Stimulated activated naive B cell treated with anti-CD40 and anti-IgM and Interleukin-4, amounts not matched to agents 10 μg/mL and 1 μg/mL and 100 μg/mL, for 72 hours (primary cell): ENCODE data around the gene EVX1.

Experiments
- ATAC-seq, 2 donors: fragments of 150-1000 bp; cut with Tn5 transposase; replicated peaks; 2 replicates each; pipeline ENCODE4 v1.10.0; 2021; ENCODE audit warnings: moderate library complexity in 1 of 2
- DNase-seq: peaks from one replicate; pipeline ENCODE4 v3.0.0; 2021
- H3K27ac Mint-ChIP-seq: one replicate; pipeline ENCODE4 v1.8.0; 2022; ENCODE audit warnings: mild to moderate bottlenecking, mixed read lengths
- H3K27me3 Mint-ChIP-seq, 2 donors: one replicate each; pipeline ENCODE4 v1.8.0; 2022; ENCODE audit warnings: mixed read lengths in 2 of 2
- H3K36me3 Mint-ChIP-seq, 2 donors: one replicate each; pipeline ENCODE4 v1.8.0; 2022; ENCODE audit warnings: mixed read lengths in 2 of 2, mild to moderate bottlenecking in 1 of 2
- H3K4me1 Mint-ChIP-seq, 2 donors: one replicate each; pipeline ENCODE4 v1.8.0; 2022; ENCODE audit warnings: mixed read lengths in 2 of 2, mild to moderate bottlenecking in 1 of 2
- H3K4me3 Mint-ChIP-seq, 2 donors: one replicate each; pipeline ENCODE4 v1.8.0; 2022; ENCODE audit warnings: mild to moderate bottlenecking in 2 of 2, mixed read lengths in 2 of 2, moderate library complexity in 1 of 2
- H3K9me3 Mint-ChIP-seq, 2 donors: one replicate each; pipeline ENCODE4 v1.8.0; 2022; ENCODE audit warnings: mixed read lengths in 2 of 2, mild to moderate bottlenecking in 1 of 2

Gene EVX1

GRCh38 chr7:27211764-27212204, 30.8 kb upstream of the EVX1 start:
- no peak for ATAC-seq
- Mint-ChIP-seq H3K9me3 (no peaks in the 10 kb centered on the region), H3K4me3 (no peak overlapping the region), H3K27ac (no peak overlapping the region), H3K4me1 (peaks cover 12 to 19% of the 10 kb centered on the region in 2 donors), H3K27me3 (peaks cover 79 to 98% of the 10 kb centered on the region in 2 donors), H3K36me3 (no peaks in the 10 kb centered on the region)
- no peak for DNase-seq

GRCh38 chr7:27212497-27213432, 29.8 kb upstream of the EVX1 start:
- no peak for ATAC-seq
- no peaks in the 10 kb centered on the region for H3K36me3 Mint-ChIP-seq
- H3K27me3 Mint-ChIP-seq: peaks cover 81 to 98% of the 10 kb centered on the region in 2 donors
- no peaks in the 10 kb centered on the region for H3K9me3 Mint-ChIP-seq
- H3K27ac Mint-ChIP-seq: no peak overlapping the region
- DNase-seq: no peak
- no peak overlapping the region for H3K4me3 Mint-ChIP-seq
- H3K4me1 Mint-ChIP-seq: peaks cover 12 to 19% of the 10 kb centered on the region in 2 donors

DNA sequence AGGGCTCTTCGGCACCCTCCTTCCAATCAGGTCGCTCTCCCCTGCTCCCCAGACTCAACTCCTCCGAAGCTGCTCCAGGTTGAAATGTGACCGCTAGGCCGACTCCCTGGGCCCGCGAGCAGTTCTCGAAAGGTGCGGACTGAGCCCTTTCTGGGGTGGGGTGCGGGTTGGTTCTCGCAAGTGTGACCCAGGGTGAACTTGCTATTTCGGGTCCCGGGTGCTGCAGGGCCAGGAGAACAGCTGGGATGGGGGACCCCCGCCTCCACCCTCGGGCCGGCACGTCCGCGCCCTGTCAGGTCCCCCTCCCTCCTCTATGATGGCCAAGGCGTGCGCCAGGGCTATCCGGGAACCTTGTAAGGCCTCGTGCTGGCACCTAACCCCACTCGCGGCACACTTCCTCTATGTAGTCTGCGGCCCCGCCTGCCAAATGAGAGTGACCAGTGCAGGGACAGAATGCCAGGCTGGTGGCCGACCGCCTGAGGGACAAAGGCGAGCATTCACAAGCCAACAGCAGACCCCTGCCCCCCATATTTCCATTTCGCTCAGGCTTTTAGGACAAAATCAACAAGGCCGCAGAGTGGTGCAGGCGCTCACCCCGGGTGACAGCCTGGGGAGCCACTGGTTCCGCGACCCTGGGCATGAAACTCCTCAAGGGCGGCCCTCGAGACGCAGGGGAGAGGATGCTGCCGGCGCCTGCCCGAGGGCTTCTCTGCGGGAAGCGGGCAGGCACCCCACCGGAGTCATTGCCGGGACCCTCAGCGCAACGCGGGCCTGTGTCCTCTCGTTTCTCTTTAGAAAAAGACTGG, 29.0 kb upstream of the EVX1 start:
- H3K4me1 Mint-ChIP-seq: peaks cover 12 to 19% of the 10 kb centered on the region in 2 donors
- no peaks in the 10 kb centered on the region for H3K36me3 Mint-ChIP-seq
- H3K4me3 Mint-ChIP-seq: peak overlapping the region in 1 of 2 donors; percentile 53
- peak overlapping the region; percentile 20 for H3K27ac Mint-ChIP-seq
- ATAC-seq (no peak), DNase-seq (no peak)
- no peaks in the 10 kb centered on the region for H3K9me3 Mint-ChIP-seq
- H3K27me3 Mint-ChIP-seq: peaks cover 80 to 98% of the 10 kb centered on the region in 2 donors

DNA sequence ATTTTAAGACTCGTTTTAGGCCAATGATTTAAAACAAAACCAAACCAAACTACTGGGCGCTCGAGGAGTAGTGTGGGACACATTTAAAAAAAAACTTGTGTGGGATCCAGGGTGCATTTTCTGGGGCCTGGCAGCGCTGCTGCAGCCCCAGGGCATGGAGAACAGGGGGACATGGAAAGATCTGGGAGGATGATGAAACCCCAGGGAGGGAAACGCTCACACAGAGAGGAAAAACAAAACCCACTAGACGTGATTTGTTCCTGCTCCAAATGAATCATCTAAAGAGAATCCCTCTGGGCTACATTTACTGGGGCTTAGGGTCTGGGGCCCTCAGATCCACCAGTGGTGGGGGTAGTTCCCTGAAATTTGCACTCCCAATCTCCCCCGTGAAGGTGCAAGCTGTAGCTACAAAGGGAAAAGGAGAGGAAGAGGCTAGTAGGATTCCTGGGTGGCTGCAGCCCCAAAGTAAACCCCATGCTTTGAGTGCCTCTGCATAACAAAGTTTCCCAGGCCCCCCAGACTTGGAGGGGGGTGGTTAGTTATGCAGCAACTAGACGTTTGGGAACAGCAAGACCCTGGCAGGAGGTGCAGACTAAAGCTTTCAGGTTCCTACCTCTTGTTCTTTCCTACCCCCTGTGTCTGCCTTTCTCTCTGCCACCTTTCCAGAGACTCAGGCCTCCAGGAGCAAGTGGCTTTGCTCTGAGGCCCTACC, 28.2 kb upstream of the EVX1 start:
- Mint-ChIP-seq H3K27me3 (peaks cover 80 to 98% of the 10 kb centered on the region in 2 donors), H3K4me3 (no peak overlapping the region), H3K27ac (no peak overlapping the region), H3K4me1 (peaks cover 12 to 19% of the 10 kb centered on the region in 2 donors), H3K36me3 (no peaks in the 10 kb centered on the region), H3K9me3 (no peaks in the 10 kb centered on the region)
- ATAC-seq (no peak), DNase-seq (no peak)

- no peak overlapping the region for H3K27ac Mint-ChIP-seq
- peaks cover 80 to 96% of the 10 kb centered on the region in 2 donors for H3K27me3 Mint-ChIP-seq
- ATAC-seq: no peak
- peaks cover 14 to 21% of the 10 kb centered on the region in 2 donors for H3K4me1 Mint-ChIP-seq
- H3K36me3 Mint-ChIP-seq: no peaks in the 10 kb centered on the region
- H3K9me3 Mint-ChIP-seq: no peaks in the 10 kb centered on the region
- DNase-seq: no peak
- H3K4me3 Mint-ChIP-seq: no peak overlapping the region
Observed at GRCh38 chr7:27215356-27215755, 27.2 kb upstream of the EVX1 start.

GRCh38 chr7:27217951-27218350, 24.7 kb upstream of the EVX1 start:
- Mint-ChIP-seq H3K4me1 (peaks cover 7 to 17% of the 10 kb centered on the region in 2 donors), H3K27me3 (peaks cover 78 to 93% of the 10 kb centered on the region in 2 donors), H3K27ac (no peak overlapping the region), H3K36me3 (no peaks in the 10 kb centered on the region), H3K9me3 (no peaks in the 10 kb centered on the region), H3K4me3 (no peak overlapping the region)
- DNase-seq (no peak), ATAC-seq (no peak)

DNA sequence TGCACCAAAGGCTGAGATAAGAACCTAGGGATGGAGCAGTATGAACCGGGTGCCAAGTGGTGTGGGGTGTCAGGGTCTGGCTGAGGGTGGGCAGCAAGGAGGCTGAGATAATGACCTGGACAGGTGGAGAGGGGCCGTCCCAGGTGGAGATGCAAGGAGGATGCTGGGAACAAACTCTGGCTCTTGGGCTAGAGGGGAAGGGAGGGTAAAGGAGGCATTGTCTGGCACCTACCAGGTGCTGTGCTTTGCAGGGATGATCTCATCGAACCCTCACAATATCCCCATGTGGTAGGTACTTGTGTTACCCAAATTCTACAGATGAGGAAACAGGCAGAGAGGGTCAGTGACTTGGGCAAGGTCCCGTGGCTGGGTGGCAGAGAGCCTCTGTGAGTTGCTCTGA, 22.8 kb upstream of the EVX1 start:
- no peaks in the 10 kb centered on the region for H3K36me3 Mint-ChIP-seq
- peaks cover 5 to 9% of the 10 kb centered on the region in 2 donors for H3K4me1 Mint-ChIP-seq
- no peak for DNase-seq
- no peaks in the 10 kb centered on the region for H3K9me3 Mint-ChIP-seq
- H3K4me3 Mint-ChIP-seq: no peak overlapping the region
- peak overlapping the region; percentile 48 for H3K27ac Mint-ChIP-seq
- no peak for ATAC-seq
- peaks cover 75 to 90% of the 10 kb centered on the region in 2 donors for H3K27me3 Mint-ChIP-seq

DNA sequence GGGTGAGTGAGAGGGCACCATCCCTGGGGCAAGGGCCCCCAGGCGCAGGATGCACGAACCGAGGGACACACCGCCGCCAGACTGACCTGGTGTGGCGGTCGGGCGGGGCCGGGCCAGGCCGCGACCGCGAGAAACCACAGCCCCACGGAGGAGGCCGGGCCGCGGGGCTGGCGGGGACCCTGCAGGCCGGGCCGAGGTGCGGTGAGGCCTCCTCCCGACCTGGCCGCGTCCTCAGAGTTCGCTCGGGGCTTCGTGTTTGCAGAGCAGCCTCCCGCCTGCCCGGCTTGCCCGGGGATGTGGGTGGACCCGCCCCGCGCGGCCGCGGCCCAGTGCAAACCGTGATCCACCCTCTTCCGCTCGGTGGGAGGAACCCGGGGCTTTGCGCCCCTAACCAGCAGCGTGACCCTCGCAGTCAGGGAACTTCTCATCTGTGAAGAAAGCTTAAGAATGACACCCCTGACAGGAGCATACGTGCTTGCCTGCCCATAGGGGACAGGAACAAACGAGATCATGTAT, 22.1 kb upstream of the EVX1 start:
- ATAC-seq (peak in 1 of 2 donors; percentile 19), DNase-seq (no peak)
- no peaks in the 10 kb centered on the region for H3K9me3 Mint-ChIP-seq
- H3K27me3 Mint-ChIP-seq: peaks cover 76 to 90% of the 10 kb centered on the region in 2 donors
- no peak overlapping the region for H3K27ac Mint-ChIP-seq
- H3K36me3 Mint-ChIP-seq: no peaks in the 10 kb centered on the region
- H3K4me3 Mint-ChIP-seq: peak overlapping the region in 1 of 2 donors; percentile 35
- H3K4me1 Mint-ChIP-seq: peaks cover 8 to 9% of the 10 kb centered on the region in 2 donors

DNA sequence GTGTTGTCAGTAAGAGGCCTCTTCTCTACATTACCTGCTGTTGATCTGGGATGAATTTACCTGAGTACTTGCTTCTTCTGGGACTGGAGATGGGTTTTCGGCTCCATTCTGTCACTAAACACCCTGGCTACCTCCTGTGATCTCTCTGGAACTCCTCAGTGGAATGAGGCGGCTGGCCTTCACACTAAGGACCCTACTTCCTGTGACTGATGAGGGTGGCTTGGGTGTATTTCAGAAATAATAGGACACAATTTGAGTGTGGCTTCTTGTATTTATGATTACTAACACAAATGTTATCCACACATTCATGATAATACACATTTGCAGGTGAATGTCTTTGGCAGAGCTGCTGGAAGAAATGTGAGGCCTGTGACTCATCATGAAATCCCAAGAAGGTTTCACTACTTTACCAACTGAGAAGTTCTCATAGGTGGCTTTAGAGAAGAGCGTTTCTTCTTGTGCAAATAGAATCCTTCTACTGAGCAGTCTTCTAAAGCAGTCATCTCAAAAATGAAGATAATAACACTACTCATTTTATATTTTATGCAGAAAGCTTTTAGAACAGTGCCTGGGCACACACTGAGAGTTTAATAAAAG, 21.3 kb upstream of the EVX1 start:
- no peaks in the 10 kb centered on the region for H3K9me3 Mint-ChIP-seq
- H3K4me1 Mint-ChIP-seq: peaks cover 8 to 9% of the 10 kb centered on the region in 2 donors
- peaks cover 70 to 87% of the 10 kb centered on the region in 2 donors for H3K27me3 Mint-ChIP-seq
- DNase-seq (no peak), ATAC-seq (no peak)
- no peak overlapping the region for H3K27ac Mint-ChIP-seq
- H3K36me3 Mint-ChIP-seq: no peaks in the 10 kb centered on the region
- no peak overlapping the region for H3K4me3 Mint-ChIP-seq

DNA sequence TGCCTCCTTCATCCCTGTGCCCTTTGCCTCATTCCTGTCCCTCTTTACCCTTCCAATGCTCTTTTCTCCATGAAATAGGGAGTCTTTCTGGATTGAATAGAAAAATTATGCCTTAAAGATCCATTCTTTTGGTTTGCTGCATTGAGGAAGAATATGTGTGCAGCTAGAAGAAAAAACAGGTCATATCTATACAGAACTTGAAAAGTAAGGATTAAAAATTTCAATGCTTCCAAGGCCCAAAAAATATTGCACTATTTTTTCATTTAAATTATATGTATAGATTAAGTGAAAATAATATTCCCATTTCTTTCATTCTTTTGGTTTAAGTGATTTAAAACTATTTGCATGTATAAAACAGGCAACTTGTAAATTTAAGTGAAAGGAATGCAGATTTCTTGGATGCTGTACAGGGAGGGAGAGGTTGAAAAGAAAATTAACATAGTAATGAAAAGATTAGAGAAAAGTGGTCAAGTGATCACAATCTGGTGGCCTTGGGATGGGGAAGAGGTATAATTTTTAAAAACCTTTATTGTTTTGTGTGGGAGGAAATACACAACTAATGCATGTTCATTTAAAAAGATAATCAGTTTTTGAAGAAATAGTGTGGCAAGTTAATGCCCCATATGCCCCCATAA, 18.5 kb upstream of the EVX1 start:
- ATAC-seq: no peak
- DNase-seq: no peak
- Mint-ChIP-seq H3K36me3 (no peaks in the 10 kb centered on the region), H3K4me1 (peaks cover 8 to 9% of the 10 kb centered on the region in 2 donors), H3K4me3 (no peak overlapping the region), H3K27me3 (peaks cover 69 to 86% of the 10 kb centered on the region in 2 donors), H3K27ac (no peak overlapping the region), H3K9me3 (no peaks in the 10 kb centered on the region)

DNA sequence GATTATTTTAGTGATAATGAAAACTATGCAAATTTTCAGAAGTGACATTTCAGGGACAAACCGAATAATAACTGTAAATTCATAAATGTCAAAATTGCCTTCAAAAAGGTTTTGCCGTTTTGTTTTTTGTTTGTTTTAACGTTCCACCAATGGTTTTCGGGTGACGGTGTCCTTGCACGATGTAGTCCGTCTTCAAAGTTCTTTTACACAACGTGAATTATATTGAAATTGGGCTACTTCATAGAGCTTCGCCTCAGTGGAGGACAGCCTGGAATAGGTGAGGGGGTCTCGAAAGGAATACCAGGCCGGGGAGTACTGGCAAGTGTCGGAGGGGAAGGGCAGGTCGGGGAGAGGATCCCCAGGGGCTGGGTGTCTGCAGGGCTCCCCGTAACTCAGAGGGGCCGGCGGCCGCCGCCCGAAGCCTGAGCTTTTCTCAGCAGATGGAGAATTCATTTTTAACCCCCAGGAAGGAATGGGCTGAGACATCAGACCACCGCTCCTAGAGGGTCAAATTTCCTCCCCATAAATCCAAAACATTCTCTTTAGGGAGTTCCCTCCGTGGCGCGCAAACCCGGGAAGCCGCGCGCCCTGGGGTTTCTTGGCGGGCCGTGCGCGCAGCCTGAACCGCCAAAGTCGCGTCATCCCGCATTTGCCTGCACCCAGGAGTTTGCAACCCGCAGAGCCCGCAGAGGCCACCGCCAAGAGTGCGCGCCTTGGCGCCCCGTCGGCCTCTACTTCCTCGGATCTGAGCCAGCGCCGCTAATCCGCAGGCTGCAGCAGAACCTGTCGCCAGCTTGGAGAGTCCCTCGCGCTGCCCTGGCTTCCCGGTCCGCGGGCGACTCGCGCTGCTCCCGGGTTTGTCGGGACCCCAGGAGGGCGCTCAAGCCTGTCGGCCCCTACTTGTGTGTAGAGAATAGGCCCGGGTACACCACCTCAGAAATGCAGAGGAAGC, 17.3 kb upstream of the EVX1 start:
- ATAC-seq (no peak), DNase-seq (no peak)
- Mint-ChIP-seq H3K4me3 (no peak overlapping the region), H3K27me3 (peaks cover 68 to 84% of the 10 kb centered on the region in 2 donors), H3K36me3 (no peaks in the 10 kb centered on the region), H3K27ac (peak overlapping the region; percentile 9), H3K4me1 (peaks cover under 1 to 2% of the 10 kb centered on the region in 2 donors), H3K9me3 (no peaks in the 10 kb centered on the region)

- Mint-ChIP-seq H3K36me3 (no peaks in the 10 kb centered on the region), H3K4me1 (peaks cover 0 to 2% of the 10 kb centered on the region in 2 donors), H3K9me3 (no peaks in the 10 kb centered on the region), H3K27me3 (peaks cover 56 to 62% of the 10 kb centered on the region in 2 donors), H3K4me3 (no peak overlapping the region), H3K27ac (no peak overlapping the region)
- ATAC-seq: no peak
- DNase-seq: no peak
Observed at GRCh38 chr7:27229448-27229847, 13.2 kb upstream of the EVX1 start.
